GM12892 (cell line): ENCODE data around the gene PREX1.

Source experiments
- POLR2A ChIP-seq: IDR thresholded peaks from 2 replicates; pipeline ENCODE4 v1.6.1; 2011; ENCODE audit warnings: low read depth, low read length, control low read depth
- POLR2AphosphoS5 ChIP-seq: IDR thresholded peaks from 2 replicates; pipeline ENCODE4 v1.6.1; 2011; ENCODE audit warnings: low read depth, low read length, control low read depth
- TAF1 ChIP-seq: IDR thresholded peaks from 2 replicates; pipeline ENCODE4 v1.6.1; 2011; ENCODE audit warnings: low read depth, mild to moderate bottlenecking, control low read depth, low read length, borderline replicate concordance

GRCh38 chr20:48680650-48681049 lies 147.1 kb downstream of the PREX1 start:
- TF ChIP-seq POLR2AphosphoS5 (no peak), POLR2A (no peak), TAF1 (no peak)
